H9 (cell line): Measurements from ENCODE around the gene RHOA. TPM values are rescaled to one million over a fixed set of nuclear protein-coding genes. Genes with fewer than 3 reads are reported as not detected.

ENCODE experiments used
- DNase-seq: peaks from one replicate; pipeline ENCODE4 v3.0.0-alpha.2; 2017
- H2AFZ ChIP-seq: one replicate; pipeline ENCODE4 v1.6.1; 2013; ENCODE audit warnings: mild to moderate bottlenecking, low read length, control low read depth, moderate library complexity
- H2AK5ac ChIP-seq: 2 replicates; pipeline ENCODE4 v1.6.1; 2013; ENCODE audit warnings: low read length, control low read depth, mixed read lengths; ENCODE audit not compliant: insufficient read length
- H2BK120ac ChIP-seq: one replicate; pipeline ENCODE4 v1.6.1; 2013; ENCODE audit warnings: low read depth, mild to moderate bottlenecking, low read length, control low read depth, inconsistent platforms; ENCODE audit not compliant: poor library complexity, severe bottlenecking
- H2BK12ac ChIP-seq: 2 replicates; pipeline ENCODE4 v1.6.1; 2013; ENCODE audit warnings: low read length, control low read depth, mixed read lengths, low read depth; ENCODE audit not compliant: insufficient read length
- H2BK15ac ChIP-seq: 2 replicates; pipeline ENCODE4 v1.6.1; 2013; ENCODE audit warnings: low read depth, low read length, control low read depth
- H2BK20ac ChIP-seq: one replicate; pipeline ENCODE4 v1.6.1; 2013; ENCODE audit warnings: low read depth, mild to moderate bottlenecking, low read length, control low read depth, inconsistent platforms; ENCODE audit not compliant: poor library complexity, severe bottlenecking
- H2BK5ac ChIP-seq: 2 replicates; pipeline ENCODE4 v1.6.1; 2013; ENCODE audit warnings: low read length, control low read depth, mixed read lengths; ENCODE audit not compliant: insufficient read length
- H3K14ac ChIP-seq: 2 replicates; pipeline ENCODE4 v1.6.1; 2013; ENCODE audit warnings: low read length, control low read depth; ENCODE audit not compliant: insufficient read depth
- H3K18ac ChIP-seq: 2 replicates; pipeline ENCODE4 v1.6.1; 2013; ENCODE audit warnings: low read depth, mild to moderate bottlenecking, mixed read lengths, low read length, control low read depth; ENCODE audit not compliant: insufficient read length
- H3K23ac ChIP-seq: 2 replicates; pipeline ENCODE4 v1.6.1; 2013; ENCODE audit warnings: low read length, control low read depth, mixed read lengths, low read depth; ENCODE audit not compliant: insufficient read length
- H3K23me2 ChIP-seq: 2 replicates; pipeline ENCODE4 v1.6.1; 2013; ENCODE audit warnings: low read depth, mild to moderate bottlenecking, mixed read lengths, low read length, control low read depth; ENCODE audit not compliant: insufficient read length, poor library complexity, severe bottlenecking
- H3K27ac ChIP-seq: 2 replicates; pipeline ENCODE4 v1.5.1; 2013; ENCODE audit warnings: low read length, control low read depth, mixed read lengths, low read depth; ENCODE audit not compliant: insufficient read length
- H3K27me3 ChIP-seq: 2 replicates; pipeline ENCODE4 v1.6.1; 2013; ENCODE audit warnings: low read length, control low read depth, inconsistent platforms; ENCODE audit not compliant: insufficient read depth
- H3K4ac ChIP-seq: 2 replicates; pipeline ENCODE4 v1.6.1; 2013; ENCODE audit warnings: low read depth, mild to moderate bottlenecking, control low read depth, inconsistent platforms, low read length, moderate library complexity
- H3K4me1 ChIP-seq: 2 replicates; pipeline ENCODE4 v1.6.1; 2013; ENCODE audit warnings: low read length, control low read depth, inconsistent platforms; ENCODE audit not compliant: insufficient read depth
- H3K4me2 ChIP-seq: 2 replicates; pipeline ENCODE4 v1.6.1; 2013; ENCODE audit warnings: low read length, control low read depth, mixed read lengths; ENCODE audit not compliant: insufficient read length, insufficient read depth
- H3K56ac ChIP-seq: 2 replicates; pipeline ENCODE4 v1.6.1; 2013; ENCODE audit warnings: low read depth, mild to moderate bottlenecking, mixed read lengths, low read length, control low read depth; ENCODE audit not compliant: insufficient read length
- H3K79me1 ChIP-seq: 2 replicates; pipeline ENCODE4 v1.6.1; 2013; ENCODE audit warnings: low read depth, mild to moderate bottlenecking, moderate library complexity, low read length, control low read depth, inconsistent platforms; ENCODE audit not compliant: insufficient read depth, poor library complexity, severe bottlenecking
- H3K79me2 ChIP-seq: 2 replicates; pipeline ENCODE4 v1.6.1; 2013; ENCODE audit warnings: low read length, control low read depth, inconsistent platforms; ENCODE audit not compliant: insufficient read depth
- H3K9ac ChIP-seq: 2 replicates; pipeline ENCODE4 v1.6.1; 2013; ENCODE audit warnings: low read length, control low read depth, mixed read lengths; ENCODE audit not compliant: insufficient read length; ENCODE audit errors: extremely low read depth
- H3K9me3 ChIP-seq: one replicate; pipeline ENCODE4 v1.6.1; 2013; ENCODE audit warnings: low read depth, low read length, inconsistent platforms; ENCODE audit not compliant: control insufficient read depth
- H3T11ph ChIP-seq: one replicate; pipeline ENCODE4 v1.6.1; 2013; ENCODE audit warnings: mild to moderate bottlenecking, low read length, control low read depth, inconsistent platforms
- H4K20me1 ChIP-seq: one replicate; pipeline ENCODE4 v1.6.1; 2013; ENCODE audit not compliant: control insufficient read depth, insufficient read length, insufficient read depth
- H4K5ac ChIP-seq: 2 replicates; pipeline ENCODE4 v1.6.1; 2013; ENCODE audit warnings: low read depth, mild to moderate bottlenecking, mixed read lengths, low read length, control low read depth; ENCODE audit not compliant: insufficient read length
- H4K8ac ChIP-seq: replicated peaks from 2 replicates; pipeline ENCODE4 v1.6.1; 2013; ENCODE audit warnings: low read length, control low read depth, mixed read lengths, low read depth; ENCODE audit not compliant: insufficient read length
- H4K91ac ChIP-seq: 2 replicates; pipeline ENCODE4 v1.6.1; 2013; ENCODE audit warnings: low read depth, mild to moderate bottlenecking, moderate library complexity, mixed read lengths, low read length, control low read depth; ENCODE audit not compliant: insufficient read length
- H3K27ac Mint-ChIP-seq, 3 experiments: 2 replicates in 2 of 3; 3 replicates in 1 of 3; pipeline ENCODE4 v1.8.0; 2020 to 2021; ENCODE audit warnings: mixed read lengths in 3 of 3, mild to moderate bottlenecking in 1 of 3, moderate library complexity in 1 of 3
- H3K27me3 Mint-ChIP-seq: 2 replicates; pipeline ENCODE4 v1.8.0; 2021; ENCODE audit warnings: low read depth, mild to moderate bottlenecking, moderate library complexity, mixed read lengths
- H3K36me3 Mint-ChIP-seq, 3 experiments: 2 replicates in 2 of 3; 3 replicates in 1 of 3; pipeline ENCODE4 v1.8.0; 2020 to 2021; ENCODE audit warnings: low read depth in 3 of 3, mixed read lengths in 3 of 3; ENCODE audit not compliant: insufficient read depth in 1 of 3
- H3K4me1 Mint-ChIP-seq, 2 experiments: 2 replicates each; pipeline ENCODE4 v1.8.0; 2020; ENCODE audit warnings: mixed read lengths in 2 of 2
- H3K4me3 Mint-ChIP-seq, 2 experiments: 2 replicates in 1 of 2; 3 replicates in 1 of 2; pipeline ENCODE4 v1.8.0; 2020 to 2021; ENCODE audit warnings: mild to moderate bottlenecking in 2 of 2, mixed read lengths in 2 of 2, moderate library complexity in 1 of 2
- H3K9me3 Mint-ChIP-seq, 2 experiments: 2 replicates in 1 of 2; 3 replicates in 1 of 2; pipeline ENCODE4 v1.8.0; 2020; ENCODE audit warnings: mild to moderate bottlenecking in 2 of 2, mixed read lengths in 2 of 2, moderate library complexity in 1 of 2
- CTCF ChIP-seq: fragments of 200-600 bp; sonication (generic); conservative IDR thresholded peaks from 3 replicates; pipeline ENCODE4 v1.8.0; 2021; ENCODE audit warnings: antibody characterized with exemption, mild to moderate bottlenecking
- WGBS: extraction: QIAGEN DNeasy Blood & Tissue Kit; methylation state at CpG from one replicate; pipeline ENCODE4 v1.1.7; 2013; ENCODE audit warnings: missing lambda C conversion rate, low lambda C conversion rate, mixed read lengths; ENCODE audit not compliant: insufficient read length; ENCODE audit errors: extremely low coverage; 5-methylcytosine and 5-hydroxymethylcytosine counted together
- total RNA-seq: library from RNA; stranded (reverse); gene quantifications from 2 replicates; pipeline ENCODE4 v1.2.1, GENCODE V29; 2021

Gene RHOA
- total RNA-seq, 1 experiment from 2014 or later, result 403 TPM

- H3K4me1 ChIP-seq, result no peaks in the 10 kb centered on the region
- H3K4ac ChIP-seq, result no peak overlapping the region
- peaks cover 2% of the 10 kb centered on the region in 2 experiments; a peak in 3 of 4 replicates for H3K4me1 Mint-ChIP-seq
- no peak for TF ChIP-seq CTCF
- H3K27ac ChIP-seq, result no peak overlapping the region
- no peak overlapping the region for H3K9ac ChIP-seq
- no peak overlapping the region for H3T11ph ChIP-seq
- no peaks in the 10 kb centered on the region for H3K79me2 ChIP-seq
- no peak overlapping the region for H2BK12ac ChIP-seq
- H3K27ac Mint-ChIP-seq, result no peak overlapping the region; a peak in 1 of 7 replicates
- no peak overlapping the region for H4K5ac ChIP-seq
- H3K4me2 ChIP-seq, result no peak overlapping the region
- H3K9me3 Mint-ChIP-seq, result no peaks in the 10 kb centered on the region; a peak in 1 of 5 replicates
- no peak overlapping the region for H2BK15ac ChIP-seq
- no peak for DNase-seq
- no peak overlapping the region for H4K8ac ChIP-seq
- no peaks in the 10 kb centered on the region for H3K27me3 ChIP-seq
- no peak overlapping the region for H2BK5ac ChIP-seq
- H3K23me2 ChIP-seq, result no peaks in the 10 kb centered on the region
- no peak overlapping the region for H3K14ac ChIP-seq
- H3K23ac ChIP-seq, result no peak overlapping the region
- H2AFZ ChIP-seq, result no peak overlapping the region
- WGBS, result no CpG with 5 or more reads among the region's 6 CpGs
- no peaks in the 10 kb centered on the region for H4K20me1 ChIP-seq
- H3K18ac ChIP-seq, result no peak overlapping the region
- H3K4me3 Mint-ChIP-seq, result no peak overlapping the region
- H3K79me1 ChIP-seq, result no peaks in the 10 kb centered on the region
- H2AK5ac ChIP-seq, result no peak overlapping the region
- no peak overlapping the region for H2BK120ac ChIP-seq
- H3K27me3 Mint-ChIP-seq, result no peaks in the 10 kb centered on the region
- H3K36me3 Mint-ChIP-seq, result no peaks in the 10 kb centered on the region
- no peak overlapping the region for H3K56ac ChIP-seq
- H2BK20ac ChIP-seq, result no peak overlapping the region
- H4K91ac ChIP-seq, result no peak overlapping the region
- H3K9me3 ChIP-seq, result no peaks in the 10 kb centered on the region
These were observed 65.0 kb downstream of the RHOA start for GRCh38 chr3:49346797-49347251.
